Measurements from ENCODE around the gene OASL. TPM values are rescaled to one million over a fixed set of nuclear protein-coding genes. Genes with fewer than 3 reads are reported as not detected.
A peak's percentile ranks its signal among the peaks of the same experiment; 100 is the strongest.

The OASL gene
- total RNA-seq, 1 donor from 2014 or later, result 0.35 TPM

- intact Hi-C loops (cut with DNase I), result no loop called here
- peak; percentile 18 for ATAC-seq (ENCODE audit: poor library complexity)
Observed at GRCh38 chr12:120978296-120979219, 60.5 kb downstream of the OASL start, which contains the start of gene HNF1A. Gene HNF1A, plus strand, starts transcription at chr12:120978543. Its CDS starts 226 bp downstream, at chr12:120978769.

GRCh38 chr12:120977531-120978295 is 61.3 kb downstream of the OASL start:
- intact Hi-C loops (cut with DNase I), result no loop called here
- DNase-seq (no peak), ATAC-seq (ENCODE audit: poor library complexity) (no peak)

More at GRCh38 chr12:120978296-120979219, 60.5 kb downstream of the OASL start, which contains the start of gene HNF1A:
- DNase-seq, result no peak

DNA sequence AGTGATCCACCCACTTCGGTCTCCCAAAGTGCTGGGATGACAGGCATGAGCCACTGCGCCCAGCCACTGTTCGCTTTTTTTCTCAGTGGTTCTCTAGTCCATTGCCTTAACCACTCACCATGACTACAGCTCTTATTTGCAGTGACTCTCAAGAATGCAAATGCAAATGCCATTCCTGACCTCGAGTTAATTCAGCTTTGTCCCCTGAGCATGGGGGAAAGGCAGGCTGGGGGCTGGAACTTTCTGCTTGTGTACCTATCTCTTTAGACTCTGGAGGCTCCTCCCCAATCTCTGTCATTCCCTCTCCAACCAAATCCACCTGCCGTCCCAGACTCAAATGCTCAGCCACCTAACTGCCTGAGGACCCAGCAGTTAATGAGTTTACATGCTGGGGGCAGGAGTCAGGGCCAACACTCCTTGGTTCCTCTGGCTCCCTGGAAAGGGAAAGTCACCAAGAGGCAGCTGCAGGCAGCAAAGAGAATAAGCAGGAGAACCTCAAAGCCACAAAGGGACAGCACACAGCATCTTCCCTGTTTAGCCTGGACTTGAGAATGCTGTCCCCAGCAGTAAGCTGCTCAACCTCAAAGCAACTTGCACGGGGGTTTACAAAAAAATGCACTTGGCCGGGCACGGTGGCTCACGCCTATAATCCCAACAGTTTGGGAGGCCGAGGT is 66.0 kb downstream of the OASL start:
- ATAC-seq (ENCODE audit: poor library complexity) (no peak), DNase-seq (no peak)
- intact Hi-C loops (cut with DNase I), result loop anchor here (5.0 kb wide), 3 partner anchors 261 to 391 kb away; partner anchors contain the start of genes CABP1, POP5 and UNC119B

- intact Hi-C loops (cut with DNase I), result loop anchor here (5.0 kb wide), 3 partner anchors 259 to 389 kb away; partner anchors contain the start of genes CABP1, POP5 and UNC119B
- ATAC-seq (ENCODE audit: poor library complexity), result peak; percentile 86
- DNase-seq, result no peak
Observed at GRCh38 chr12:120971299-120972180, 67.5 kb downstream of the OASL start.

- intact Hi-C loops (cut with DNase I), result loop anchor here (5.0 kb wide), 3 partner anchors 258 to 388 kb away; partner anchors contain the start of genes CABP1, POP5 and UNC119B
- no peak for DNase-seq
- ATAC-seq (ENCODE audit: poor library complexity), result no peak
Observed at GRCh38 chr12:120970310-120970709, 68.7 kb downstream of the OASL start.

Other genes starting within 250 kb of the OASL start
- gene SPPL3, start 134.9 kb downstream of the OASL start, total RNA-seq, result 28.3 TPM
- gene HNF1A, start 60.7 kb downstream of the OASL start, total RNA-seq, result not detected
- 7.2 TPM for gene C12orf43, start 22.8 kb downstream of the OASL start, total RNA-seq
- 1.7 TPM for gene P2RX7, start 93.6 kb upstream of the OASL start, total RNA-seq
- 7.4 TPM for gene P2RX4, start 170.9 kb upstream of the OASL start, total RNA-seq